Fibroblast of lung (primary cell): ENCODE results near the gene LANCL1.

Experiments used
- EZH2 ChIP-seq: IDR thresholded peaks from 2 replicates; pipeline ENCODE4 v1.5.1; 2012; ENCODE audit warnings: low read length, control low read depth, mild to moderate bottlenecking; ENCODE audit errors: missing control alignments
- TF ChIP-seq, protein P1 (sequence below), 2 donors: IDR thresholded peaks in 1 of 2; conservative IDR thresholded peaks in 1 of 2; 1 replicate in 1 of 2; 2 replicates in 1 of 2; pipeline ENCODE4 v1.5.1; 2011 to 2012; ENCODE audit warnings: low read length in 2 of 2, control low read depth in 1 of 2, inconsistent platforms in 1 of 2, low read depth in 1 of 2, mild to moderate bottlenecking in 1 of 2

DNA sequence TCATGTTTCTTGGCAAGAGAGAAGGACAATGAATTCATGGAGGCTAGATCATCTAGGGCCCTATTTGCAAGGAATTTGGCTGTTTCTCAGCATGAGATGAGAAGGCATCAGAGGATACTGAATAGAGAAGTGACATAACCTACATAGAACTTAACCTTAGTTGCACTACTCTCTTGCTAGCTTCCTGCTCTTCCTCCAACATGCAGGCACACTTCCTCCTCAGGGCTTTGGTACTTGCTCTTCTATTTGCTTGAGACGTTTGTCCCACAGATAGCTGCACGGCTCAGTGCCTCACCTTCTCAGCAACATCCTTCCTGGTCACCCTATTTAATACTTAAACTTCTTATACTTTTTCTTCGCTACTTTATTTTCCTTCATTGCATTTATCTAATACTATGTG is 20.0 kb upstream of the LANCL1 start:
- TF ChIP-seq, protein P1, sequence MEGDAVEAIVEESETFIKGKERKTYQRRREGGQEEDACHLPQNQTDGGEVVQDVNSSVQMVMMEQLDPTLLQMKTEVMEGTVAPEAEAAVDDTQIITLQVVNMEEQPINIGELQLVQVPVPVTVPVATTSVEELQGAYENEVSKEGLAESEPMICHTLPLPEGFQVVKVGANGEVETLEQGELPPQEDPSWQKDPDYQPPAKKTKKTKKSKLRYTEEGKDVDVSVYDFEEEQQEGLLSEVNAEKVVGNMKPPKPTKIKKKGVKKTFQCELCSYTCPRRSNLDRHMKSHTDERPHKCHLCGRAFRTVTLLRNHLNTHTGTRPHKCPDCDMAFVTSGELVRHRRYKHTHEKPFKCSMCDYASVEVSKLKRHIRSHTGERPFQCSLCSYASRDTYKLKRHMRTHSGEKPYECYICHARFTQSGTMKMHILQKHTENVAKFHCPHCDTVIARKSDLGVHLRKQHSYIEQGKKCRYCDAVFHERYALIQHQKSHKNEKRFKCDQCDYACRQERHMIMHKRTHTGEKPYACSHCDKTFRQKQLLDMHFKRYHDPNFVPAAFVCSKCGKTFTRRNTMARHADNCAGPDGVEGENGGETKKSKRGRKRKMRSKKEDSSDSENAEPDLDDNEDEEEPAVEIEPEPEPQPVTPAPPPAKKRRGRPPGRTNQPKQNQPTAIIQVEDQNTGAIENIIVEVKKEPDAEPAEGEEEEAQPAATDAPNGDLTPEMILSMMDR (conservative IDR thresholded peaks at IDR 0.05 in 1 of 2, IDR thresholded peaks at IDR 0.05 in 1 of 2; ENCODE audit: low read depth in 1 of 2, low read length in 2 of 2) = no peak
- TF ChIP-seq EZH2 = no peak
